ENCODE measurements around the gene FGFRL1.
"Not testable (repeated sequence)": the region's sequence is repeated elsewhere in the genome, so short reads cannot be mapped to it uniquely, and the experiment has no call there.

FGFRL1 gene

DNA sequence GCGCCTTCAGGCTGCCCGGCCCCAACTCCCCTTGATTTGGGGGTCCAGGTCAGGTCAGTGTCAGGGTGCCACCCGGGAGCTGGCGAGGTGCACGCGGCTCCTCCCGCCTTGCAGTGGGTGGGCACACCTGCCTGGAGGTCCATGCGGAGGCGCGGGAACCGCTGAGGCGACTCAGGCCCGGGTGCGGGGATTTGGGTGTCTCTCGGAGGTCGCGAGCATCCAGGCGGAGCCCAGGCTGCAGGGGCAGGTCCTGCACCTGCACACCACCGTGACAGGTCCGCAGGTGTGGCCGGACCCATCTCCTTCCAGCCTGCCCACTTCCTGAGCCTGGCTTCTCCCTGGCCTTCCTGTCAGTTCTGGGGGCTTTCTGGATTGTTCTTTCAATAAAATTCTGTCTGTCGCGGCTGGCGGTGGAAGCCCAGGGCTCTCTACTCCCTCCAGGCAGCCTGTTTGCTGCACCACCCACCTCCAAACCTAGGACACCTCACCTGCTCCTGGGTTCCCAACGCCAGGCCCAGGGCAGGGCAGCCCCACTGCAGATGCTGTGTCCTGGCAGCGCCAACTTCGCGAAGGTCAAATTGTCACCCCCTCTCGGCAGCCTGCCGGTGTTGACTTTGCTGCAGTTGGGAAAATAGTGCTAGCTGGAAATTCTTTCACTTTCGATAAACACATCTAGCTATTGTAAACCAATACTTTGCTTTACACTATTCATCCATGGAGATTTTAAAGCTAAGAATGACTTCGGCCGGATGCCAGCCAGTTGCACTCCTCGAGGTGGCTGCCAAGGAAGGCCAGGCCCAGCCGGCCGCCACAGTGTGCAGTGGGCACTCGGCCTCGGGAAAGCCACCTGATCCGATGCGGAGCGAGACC is 35.9 kb downstream of the FGFRL1 start:
- H3K27ac ChIP-seq = no peak overlapping the region
- no peak for DNase-seq (ENCODE audit: low read depth, low spot score)

DNA sequence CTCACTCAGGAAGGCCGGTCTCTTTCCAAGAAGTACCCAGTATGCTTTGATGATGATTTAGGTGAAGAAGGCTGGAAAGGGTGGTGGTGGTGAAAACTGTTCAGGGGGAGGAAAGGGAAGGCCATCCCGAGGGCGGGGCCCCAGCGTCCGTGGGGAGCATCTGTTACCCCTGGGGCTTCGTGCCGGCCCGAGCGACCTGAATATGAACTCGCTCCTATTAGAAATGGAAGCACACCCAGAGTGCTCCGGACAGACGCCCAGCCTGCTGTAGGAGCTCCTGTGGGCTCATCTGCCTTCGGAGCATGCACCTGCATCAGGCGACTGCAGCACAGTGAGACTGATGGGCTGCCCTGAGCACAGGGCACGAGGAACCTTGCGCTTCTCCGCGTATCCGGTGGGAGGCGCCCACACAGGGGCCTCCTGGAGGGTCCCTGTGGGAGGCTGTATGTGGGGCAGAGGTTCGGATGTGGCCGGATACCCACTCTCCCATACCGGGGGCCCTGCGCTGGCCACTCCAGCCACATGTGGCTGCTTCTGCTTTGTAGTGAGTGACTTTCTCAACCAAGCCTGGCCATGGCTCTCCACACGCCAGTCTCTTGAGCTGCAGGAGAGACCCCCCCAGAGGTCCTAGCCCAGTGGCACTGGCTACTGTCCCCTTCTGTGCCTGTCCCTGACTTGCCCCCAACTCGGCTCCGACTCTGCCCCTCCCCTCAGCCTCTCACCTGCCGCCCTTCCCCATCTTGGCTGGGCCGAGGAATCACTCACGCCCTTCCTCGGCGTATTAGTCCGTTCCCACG is 36.7 kb downstream of the FGFRL1 start:
- DNase-seq (ENCODE audit: low read depth, low spot score) = no peak
- H3K27ac ChIP-seq = no peak overlapping the region

DNA sequence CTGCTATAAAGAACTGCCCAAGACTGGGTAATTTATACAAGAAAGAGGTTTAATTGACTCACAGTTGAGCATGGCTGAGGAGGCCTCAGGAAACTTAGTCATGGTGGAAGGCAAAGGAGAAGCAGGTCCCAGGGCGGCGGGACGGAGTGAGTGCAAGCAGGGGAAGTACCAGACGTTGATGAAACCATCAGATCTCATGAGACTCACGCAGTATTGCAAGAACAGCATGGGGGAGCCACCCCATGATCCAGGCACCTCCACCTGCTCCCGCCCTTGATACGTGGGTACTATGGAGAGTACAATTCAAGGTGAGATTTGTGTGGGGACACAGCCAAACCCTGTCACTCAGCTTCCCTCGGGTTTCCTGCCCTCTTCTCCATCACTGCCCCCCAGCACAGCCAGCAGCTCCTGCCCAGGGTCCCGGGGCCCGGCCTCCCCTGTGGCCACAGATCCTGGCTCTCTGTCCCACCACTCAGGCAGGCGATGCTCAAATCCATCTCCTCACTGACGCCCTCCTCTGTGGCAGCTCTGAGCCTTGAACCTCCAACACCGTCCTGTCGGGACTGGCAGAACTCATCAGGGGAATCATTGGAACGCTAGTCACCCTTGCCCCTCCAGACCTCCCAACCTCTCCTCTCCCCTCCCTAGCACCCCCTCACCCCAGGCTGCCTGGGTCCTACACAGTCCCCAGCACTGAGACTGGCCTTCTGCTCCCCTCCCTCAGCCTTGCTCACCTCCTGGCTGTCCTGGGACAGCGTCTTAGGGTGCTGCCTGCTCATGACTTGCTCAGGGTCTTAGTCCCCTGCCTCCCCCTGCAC is 37.6 kb downstream of the FGFRL1 start:
- H3K27ac ChIP-seq = no peak overlapping the region
- no peak for DNase-seq (ENCODE audit: low read depth, low spot score)

DNA sequence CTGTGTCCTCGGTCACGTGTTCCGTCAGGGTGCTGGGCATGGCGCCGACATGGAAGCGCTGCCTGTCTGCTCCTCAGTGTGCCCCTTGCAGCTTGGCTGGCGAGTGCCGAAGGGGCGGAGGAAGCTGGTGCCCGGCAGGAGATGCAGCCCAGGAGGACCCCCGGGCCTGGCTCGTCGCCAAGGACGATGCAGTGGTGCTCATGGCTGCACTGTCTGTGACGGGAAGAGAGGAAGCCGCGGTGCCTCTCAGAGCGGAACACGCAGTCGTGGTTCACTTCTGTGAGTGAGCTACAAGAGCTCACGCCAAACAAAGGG is 38.1 kb downstream of the FGFRL1 start:
- H3K27ac ChIP-seq = no peak overlapping the region
- DNase-seq (ENCODE audit: low read depth, low spot score) = no peak

DNA sequence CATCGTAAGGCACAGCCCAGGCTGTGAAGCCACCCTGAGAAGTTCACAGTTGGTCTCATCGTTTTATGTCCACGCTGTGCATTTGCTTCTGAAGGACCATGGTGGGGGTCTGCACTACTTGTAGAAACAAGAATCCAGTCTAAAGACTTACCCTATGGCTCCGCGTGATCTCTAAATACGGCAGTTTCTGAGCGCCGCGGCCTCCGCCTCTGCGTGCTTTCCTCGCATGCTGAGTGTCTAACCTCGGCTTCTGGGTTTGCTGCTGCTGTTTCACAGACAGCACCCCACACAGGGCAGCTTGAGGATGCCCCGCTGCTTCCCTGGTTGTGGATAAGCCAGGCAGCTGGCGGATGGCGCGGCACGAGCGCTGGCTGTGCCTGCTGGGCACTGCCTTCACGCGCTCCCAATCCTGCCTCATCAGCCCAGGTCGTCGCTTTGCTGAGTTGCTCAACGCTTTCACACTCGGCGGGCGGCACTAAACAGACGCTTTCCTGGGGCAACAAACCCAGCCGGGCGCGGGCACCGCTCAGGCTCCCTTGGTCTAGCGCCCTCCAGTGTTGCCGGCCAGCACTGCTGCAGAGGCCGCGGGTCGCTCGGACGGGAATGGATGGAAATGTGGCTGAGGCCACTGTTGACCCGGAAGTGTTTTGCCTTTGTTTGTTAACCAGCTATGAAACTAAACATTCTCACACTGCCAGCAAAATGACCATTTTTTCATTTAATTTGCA is 39.2 kb downstream of the FGFRL1 start:
- DNase-seq (ENCODE audit: low read depth, low spot score) = no peak

DNA sequence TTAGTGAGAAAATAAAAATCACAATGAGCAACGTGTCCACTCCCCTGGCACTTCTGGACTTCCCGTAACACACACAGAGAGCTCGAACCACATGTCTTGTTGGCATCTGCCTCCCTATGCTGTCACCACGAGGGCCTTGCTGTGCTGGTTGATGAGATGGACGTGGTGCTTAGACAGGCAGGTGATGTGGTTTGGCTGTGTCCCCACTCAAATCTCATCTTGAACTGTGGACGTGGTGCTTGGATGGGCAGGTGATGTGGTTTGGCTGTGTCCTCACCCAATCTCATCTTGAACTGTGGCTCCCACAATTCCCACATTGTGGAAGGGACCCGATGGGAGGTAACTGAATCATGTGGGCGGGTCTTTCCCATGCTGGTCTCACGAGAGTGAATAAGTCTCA is 40.0 kb downstream of the FGFRL1 start:
- no peak for DNase-seq (ENCODE audit: low read depth, low spot score)

More for the DNA sequence above, 39.2 kb downstream of the FGFRL1 start:
- no peak overlapping the region for H3K27ac ChIP-seq

DNA sequence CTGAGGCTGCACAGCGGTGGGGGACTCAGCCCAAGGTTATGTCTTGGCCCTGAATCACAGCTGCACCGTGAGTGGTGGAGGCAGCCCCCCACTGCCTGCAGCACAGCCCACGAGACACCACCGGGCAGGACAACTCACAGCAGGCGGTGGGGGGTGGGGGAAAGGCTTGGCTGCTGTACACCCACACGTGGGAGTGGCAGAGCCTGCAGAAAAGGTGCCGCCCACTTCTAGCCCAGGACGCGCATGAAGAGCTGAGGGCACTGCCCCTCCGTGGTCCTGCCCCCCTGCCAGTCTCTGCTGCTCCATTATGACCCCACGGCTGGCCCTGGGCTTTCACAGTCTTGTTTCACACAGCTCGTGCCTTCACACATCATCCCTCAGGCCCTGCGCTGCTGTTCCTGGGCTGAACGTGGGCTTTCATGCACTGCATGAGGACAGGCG is 40.8 kb downstream of the FGFRL1 start:
- no peak overlapping the region for H3K27ac ChIP-seq
- no peak for DNase-seq (ENCODE audit: low read depth, low spot score)

More for the DNA sequence above, 40.0 kb downstream of the FGFRL1 start:
- no peak overlapping the region for H3K27ac ChIP-seq

DNA sequence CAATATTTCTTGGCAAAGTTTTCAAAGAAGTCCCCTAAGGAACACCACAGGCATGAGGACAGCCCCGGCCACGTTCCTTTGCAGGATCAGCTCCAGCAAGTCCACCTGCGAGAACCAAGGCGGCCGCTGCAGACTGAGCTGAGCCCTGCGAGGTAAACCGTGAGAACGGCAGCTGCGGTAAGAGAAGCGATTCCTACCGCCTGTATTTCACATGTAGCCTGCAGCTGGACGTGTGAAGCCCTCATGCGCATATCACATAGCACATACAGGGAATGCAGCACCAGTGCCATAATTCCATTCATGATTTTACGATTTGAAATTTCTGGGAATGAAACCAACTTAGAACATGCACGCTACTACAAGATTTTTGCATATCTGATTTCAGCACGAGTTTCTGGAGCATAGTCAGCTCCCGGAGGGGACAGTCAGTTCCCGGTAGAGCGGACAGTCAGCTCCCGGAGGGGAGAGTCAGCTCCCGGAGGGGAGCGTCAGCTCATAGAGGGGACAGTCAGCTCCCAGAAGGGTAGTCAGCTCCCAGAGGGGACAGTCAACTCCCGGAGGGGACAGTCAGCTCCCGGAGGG is 41.7 kb downstream of the FGFRL1 start:
- DNase-seq (ENCODE audit: low read depth, low spot score) = no peak
- H3K27ac ChIP-seq = no peak overlapping the region

DNA sequence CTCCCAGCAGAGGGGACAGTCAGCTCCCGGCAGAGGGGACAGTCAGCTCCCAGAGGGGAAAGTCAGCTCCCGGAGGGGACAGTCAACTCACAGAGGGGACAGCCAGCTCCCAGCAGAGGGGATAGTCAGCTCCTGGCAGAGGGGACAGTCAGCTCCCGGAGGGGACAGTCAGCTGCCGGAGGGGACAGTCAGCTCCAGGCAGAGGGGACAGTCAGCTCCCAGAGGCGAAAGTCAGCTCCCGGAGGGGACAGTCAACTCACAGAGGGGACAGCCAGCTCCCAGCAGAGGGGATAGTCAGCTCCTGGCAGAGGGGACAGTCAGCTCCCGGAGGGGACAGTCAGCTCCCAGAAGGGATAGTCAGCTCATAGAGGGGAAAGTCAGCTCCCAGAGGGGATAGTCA is 42.5 kb downstream of the FGFRL1 start:
- not testable (repeated sequence) for DNase-seq (ENCODE audit: low read depth, low spot score); H3K27ac ChIP-seq

DNA sequence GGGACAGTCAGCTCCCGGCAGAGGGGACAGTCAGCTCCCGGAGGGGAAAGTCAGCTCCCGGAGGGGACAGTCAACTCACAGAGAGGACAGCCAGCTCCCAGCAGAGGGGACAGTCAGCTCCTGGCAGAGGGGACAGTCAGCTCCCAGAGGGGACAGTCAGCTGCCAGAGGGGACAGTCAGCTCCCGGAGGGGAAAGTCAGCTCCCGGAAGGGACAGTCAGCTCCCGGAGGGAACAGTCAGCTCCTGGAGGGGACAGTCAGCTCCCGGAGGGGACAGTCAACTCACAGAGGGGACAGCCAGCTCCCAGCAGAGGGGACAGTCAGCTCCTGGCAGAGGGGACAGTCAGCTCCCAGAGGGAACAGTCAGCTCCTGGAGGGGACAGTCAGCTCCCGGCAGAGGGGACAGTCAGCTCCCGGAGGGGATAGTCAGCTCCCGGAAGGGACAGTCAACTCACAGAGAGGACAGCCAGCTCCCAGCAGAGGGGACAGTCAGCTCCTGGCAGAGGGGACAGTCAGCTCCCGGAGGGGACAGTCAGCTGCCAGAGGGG is 43.3 kb downstream of the FGFRL1 start:
- not testable (repeated sequence) for H3K27ac ChIP-seq; DNase-seq (ENCODE audit: low read depth, low spot score)

DNA sequence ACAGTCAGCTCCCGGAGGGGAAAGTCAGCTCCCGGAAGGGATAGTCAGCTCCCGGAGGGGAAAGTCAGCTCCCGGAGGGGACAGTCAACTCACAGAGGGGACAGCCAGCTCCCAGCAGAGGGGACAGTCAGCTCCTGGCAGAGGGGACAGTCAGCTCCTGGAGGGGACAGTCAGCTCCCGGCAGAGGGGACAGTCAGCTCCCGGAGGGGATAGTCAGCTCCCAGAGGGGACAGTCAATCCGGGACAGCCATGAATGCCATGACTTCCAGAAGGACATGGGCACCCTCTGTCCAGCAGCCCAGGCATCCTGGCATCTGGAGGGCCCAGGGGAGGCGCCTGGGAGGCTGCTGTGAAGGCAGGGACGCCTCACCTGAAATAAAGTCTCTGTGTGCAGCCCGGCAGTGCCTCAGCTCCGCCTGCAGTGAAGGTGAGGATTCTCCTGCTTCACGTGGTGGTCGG is 43.8 kb downstream of the FGFRL1 start:
- H3K27ac ChIP-seq; DNase-seq (ENCODE audit: low read depth, low spot score): not testable (repeated sequence)

DNA sequence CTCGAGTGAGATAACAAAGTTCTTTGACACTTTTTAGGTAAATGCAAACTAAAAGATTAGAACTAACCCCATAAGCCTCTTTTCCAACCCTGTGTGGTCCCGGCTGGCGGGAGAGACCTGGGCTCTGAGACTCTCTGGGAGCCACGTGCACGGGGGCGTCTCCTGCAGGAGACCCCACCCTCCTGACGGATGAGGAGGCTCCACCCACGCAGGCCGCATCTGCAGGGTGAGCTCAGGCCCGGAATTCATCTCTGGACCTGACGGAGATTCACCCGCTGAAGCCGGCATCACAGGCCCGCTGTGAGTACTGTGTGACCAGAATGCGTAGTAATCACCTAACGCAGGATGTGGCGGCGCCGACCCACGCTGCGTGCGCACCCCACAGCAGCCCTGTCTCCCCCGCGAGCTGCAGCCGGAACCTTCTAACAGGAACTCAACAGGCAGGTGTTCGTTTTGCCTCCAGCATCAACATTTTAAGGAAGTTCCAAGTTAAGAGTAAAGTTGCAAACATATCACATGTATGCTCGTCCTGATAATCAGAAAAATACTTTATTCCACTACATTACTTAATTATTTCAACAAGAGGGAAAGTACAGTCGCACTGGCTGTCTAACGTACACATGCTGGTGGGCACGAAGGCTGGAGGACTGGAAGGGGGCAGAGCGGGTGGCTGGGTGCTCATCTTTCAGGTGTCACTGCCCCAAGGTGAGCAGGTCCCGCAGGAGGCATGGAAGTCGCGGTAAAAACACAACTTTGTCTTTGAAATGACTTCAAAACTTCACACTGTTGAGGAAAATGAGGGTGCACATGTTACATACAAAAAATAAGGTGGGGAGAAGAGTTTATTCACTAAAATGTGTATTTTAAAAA is 44.5 kb downstream of the FGFRL1 start:
- no peak overlapping the region for H3K27ac ChIP-seq
- no peak for DNase-seq (ENCODE audit: low read depth, low spot score)

DNA sequence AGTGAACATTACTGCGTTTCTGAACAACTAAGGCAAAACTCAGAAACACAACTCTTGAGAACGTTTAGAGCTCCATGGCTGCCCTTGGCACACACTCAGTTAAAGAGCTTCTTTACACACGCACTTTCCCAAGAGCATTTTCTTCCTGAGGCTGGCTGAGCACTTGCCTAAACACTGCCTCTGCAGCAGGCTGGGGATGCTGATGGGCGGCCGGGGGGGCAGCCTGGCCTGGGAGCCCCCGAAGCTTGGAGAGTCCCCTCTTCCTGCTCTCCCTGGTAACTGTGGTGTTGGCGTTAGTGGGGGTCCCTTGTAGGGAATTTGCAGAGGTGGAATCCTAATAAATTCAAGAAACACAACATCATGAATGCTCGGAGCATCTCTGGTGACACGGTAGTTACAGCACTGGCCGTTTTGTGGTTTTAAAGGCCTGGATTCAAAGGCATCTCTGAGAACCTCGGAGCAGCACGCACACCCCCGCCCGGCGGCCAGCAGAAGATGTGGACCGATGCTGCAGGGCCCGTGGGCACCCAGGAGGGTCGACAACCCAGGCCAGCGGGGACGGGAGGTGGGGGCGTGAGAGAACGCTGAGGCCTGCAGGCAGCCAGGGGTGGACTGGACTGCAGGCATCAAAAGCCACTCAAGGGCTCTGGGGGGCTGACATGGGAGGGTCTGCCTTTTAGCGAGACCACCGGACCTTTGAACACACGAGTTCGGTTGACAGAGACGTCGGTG is 45.4 kb downstream of the FGFRL1 start:
- no peak overlapping the region for H3K27ac ChIP-seq
- DNase-seq (ENCODE audit: low read depth, low spot score) = no peak

DNA sequence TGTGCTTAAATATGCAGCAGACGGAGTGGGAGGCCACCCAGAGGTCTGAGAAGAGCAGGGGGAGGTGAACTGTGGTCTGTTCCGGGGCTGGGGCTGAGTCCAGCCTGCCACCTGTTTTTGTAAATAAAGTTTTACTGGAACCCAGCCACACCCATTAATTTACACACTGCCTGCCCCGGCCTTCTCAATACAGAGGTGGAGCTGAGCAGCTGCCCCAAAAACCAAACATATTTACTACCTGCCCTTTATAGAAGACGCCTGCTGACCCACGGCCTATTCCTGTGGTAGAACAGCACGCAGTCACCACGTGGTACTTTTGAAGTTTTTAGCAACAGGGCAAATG is 45.9 kb downstream of the FGFRL1 start:
- DNase-seq (ENCODE audit: low read depth, low spot score) = no peak

DNA sequence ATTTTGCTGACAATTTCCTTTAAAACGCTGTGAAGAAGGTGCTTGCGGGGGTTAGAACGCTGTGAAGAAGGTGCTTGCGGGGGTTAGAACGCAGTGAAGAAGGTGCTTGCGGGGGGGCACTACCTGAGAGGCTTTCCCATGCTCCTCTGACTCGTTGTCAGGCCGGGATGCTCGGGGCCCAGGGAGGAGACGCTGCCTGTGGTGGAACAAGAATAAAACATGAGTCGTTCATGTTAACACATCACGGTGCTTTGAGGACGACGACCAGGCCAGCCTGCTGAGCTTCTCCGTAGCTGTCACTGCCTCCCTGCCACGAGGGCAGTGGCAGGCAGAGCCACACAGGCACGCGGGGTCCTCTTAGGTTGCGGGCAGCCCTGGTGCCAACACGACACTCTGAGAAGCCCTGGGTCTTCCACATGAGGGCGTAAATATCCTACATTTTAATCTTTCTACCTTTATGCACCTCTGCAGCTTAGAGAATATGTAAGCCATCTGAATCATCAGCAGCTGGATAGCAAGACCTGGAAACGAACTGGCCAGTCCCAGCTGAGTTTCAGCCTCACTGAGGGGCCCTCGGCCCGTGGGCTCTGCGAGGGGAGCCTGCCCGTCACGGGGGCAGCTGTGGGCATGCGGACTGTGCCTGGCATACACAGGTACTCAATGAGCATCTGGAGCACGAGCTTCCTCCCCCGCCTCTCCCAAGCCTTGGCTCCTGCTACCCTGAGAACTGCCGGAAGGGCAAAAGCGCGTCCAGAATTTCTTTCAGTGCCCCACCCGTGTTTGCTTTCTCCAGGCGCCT is 47.0 kb downstream of the FGFRL1 start:
- DNase-seq (ENCODE audit: low read depth, low spot score) = no peak
- no peak overlapping the region for H3K27ac ChIP-seq

More for the DNA sequence above, 45.9 kb downstream of the FGFRL1 start:
- no peak overlapping the region for H3K27ac ChIP-seq

DNA sequence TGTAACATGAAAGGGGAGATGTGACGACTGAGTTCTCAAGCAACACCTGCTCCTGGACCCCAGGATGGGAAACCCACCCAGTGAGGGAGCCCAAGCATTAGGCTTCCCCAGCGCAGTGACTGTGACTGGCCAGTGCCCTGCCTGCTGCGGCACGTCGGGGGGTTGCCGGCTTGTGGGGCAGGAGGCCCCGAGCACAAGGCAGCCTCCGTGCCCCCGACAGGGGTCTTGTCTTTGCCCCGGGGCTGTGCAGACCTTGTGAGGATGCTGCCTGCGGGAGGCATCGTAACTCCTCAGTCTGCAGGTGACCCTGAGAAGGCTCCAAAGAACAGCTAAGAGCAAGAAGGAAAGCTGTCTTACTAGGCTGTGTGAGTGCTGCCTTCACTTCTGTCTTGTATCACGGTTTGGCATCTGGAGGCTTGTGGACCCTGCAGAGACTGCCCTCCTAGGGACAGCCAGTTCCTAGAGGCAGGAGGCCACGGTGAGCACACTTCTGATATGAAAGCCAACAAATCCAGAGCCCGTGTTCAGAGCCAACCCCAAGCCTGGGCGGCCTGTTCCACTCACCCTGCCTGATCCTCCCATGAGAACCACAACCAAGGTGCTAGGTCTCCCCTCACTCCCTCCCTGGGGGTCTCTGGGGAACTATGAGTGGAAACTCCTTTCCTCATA is 47.7 kb downstream of the FGFRL1 start:
- no peak for DNase-seq (ENCODE audit: low read depth, low spot score)
- no peak overlapping the region for H3K27ac ChIP-seq
